Uterus (tissue), 4 donors: Measurements from ENCODE around the gene OGFR. TPM values are rescaled to one million over a fixed set of nuclear protein-coding genes. Genes with fewer than 3 reads are reported as not detected.

Experiments used
- DNase-seq, 2 donors: peaks; one replicate each; pipeline ENCODE4 v3.0.0-alpha.2; 2019 to 2020
- H3K27ac ChIP-seq, 2 donors: fragments of 200-600 bp; sonication (generic); 1 replicate in 1 of 2; 2 replicates in 1 of 2; pipeline ENCODE4 v1.5.1; 2016 to 2018
- H3K27me3 ChIP-seq, 2 donors: fragments of 200-600 bp; sonication (generic); one replicate each; pipeline ENCODE4 v1.5.1; 2018 to 2019; ENCODE audit warnings: control low read depth in 1 of 2
- H3K36me3 ChIP-seq, 2 donors: fragments of 200-600 bp; sonication (generic); one replicate each; pipeline ENCODE4 v1.5.1; 2019; ENCODE audit warnings: control low read depth in 1 of 2
- H3K4me1 ChIP-seq, 2 donors: fragments of 200-600 bp; sonication (generic); one replicate each; pipeline ENCODE4 v1.5.1; 2018 to 2019; ENCODE audit warnings: control low read depth in 1 of 2
- H3K4me3 ChIP-seq, 2 donors: fragments of 200-600 bp; sonication (generic); 1 replicate in 1 of 2; 2 replicates in 1 of 2; pipeline ENCODE4 v1.5.1; 2018 to 2019; ENCODE audit warnings: mild to moderate bottlenecking in 1 of 2
- H3K9me3 ChIP-seq, 2 donors: fragments of 200-600 bp; sonication (generic); one replicate each; pipeline ENCODE4 v1.5.1; 2019; ENCODE audit warnings: control low read depth in 1 of 2
- POLR2A ChIP-seq, 2 donors: fragments of 450-650 bp; IDR thresholded peaks; one replicate each; pipeline ENCODE4 v1.6.1; 2016; ENCODE audit warnings: antibody characterized with exemption in 2 of 2, mild to moderate bottlenecking in 1 of 2, moderate library complexity in 1 of 2
- intact Hi-C: fragments of 100-400 bp; cut with DNase I; formaldehyde crosslinking; loops from one replicate; pipeline ENCODE4 v1.15.1; 2023; ENCODE audit warnings: low total_unique reads
- total RNA-seq, 4 donors: library from RNA; depleted of rRNA in 3 of 4; stranded (reverse); fragments of >200 nt in 3 of 4; gene quantifications; one replicate each; pipeline versions ENCODE4 v1.1.0 to v1.2.4, GENCODE V29; 2014 to 2023
- TF ChIP-seq, protein P1 (sequence below), 4 experiments: fragments of 200-600 bp in 2 of 4; fragments of 450-650 bp in 2 of 4; sonication (generic) in 2 of 4; IDR thresholded peaks; one replicate each; pipeline ENCODE4 v1.5.1; 2016 to 2019; ENCODE audit warnings: antibody characterized with exemption in 4 of 4, mild to moderate bottlenecking in 2 of 4, moderate library complexity in 1 of 4
- donor health status: DM: yes; HTN: yes; CAD: no.

Gene OGFR
- total RNA-seq, 4 donors from 2014 or later: 16.5 to 48.7 (median 31.2) TPM

DNA sequence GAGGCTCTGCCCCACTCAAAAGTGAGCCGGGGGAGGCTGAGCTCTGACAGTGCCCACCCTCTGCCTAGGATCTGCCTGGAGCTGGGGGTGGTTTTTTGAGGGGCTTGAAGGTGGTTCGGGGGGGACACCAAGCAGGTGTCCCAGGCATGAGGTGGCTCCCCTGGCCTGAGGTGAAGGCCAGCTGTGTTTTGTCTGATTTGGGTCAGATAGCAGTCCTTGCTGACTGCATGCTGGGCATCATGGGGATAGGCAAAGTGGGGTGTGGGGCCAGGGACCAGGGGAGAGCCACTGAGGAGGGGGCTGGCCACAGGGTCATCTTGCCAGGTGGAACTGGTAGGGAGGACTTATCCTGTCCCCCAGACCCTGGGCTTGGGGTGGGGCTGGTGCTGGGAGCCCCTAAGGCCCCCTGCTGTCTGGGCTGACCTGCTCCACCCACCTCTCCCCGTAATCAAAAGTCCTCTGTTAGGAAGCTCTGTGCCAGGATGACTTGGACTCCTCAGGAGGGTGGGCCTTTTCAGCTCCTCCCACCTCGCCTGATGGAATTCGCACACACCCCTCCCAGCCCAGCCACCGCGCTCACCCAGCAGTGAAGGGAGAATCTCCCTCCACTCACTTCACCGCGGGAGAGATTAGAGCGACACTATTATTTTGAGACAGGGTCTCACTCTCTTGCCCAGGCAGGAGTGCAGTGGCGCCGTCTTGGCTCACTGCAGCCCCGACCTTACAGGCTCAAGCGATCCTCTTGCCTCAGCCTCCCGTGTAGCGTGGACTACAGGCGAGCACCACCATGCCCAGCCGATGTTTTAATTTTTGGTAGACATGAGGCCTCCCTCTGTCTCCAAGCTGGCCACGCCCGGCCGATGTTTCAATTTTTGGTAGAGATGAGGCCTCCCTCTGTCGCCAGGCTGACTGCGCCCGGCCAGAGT, 10.7 kb downstream of the OGFR start:
- Histone ChIP-seq H3K36me3 (no peaks in the 10 kb centered on the region), H3K4me3 (no peak overlapping the region), H3K4me1 (peaks cover 0 to 38% of the 10 kb centered on the region in 2 donors), H3K27ac (no peak overlapping the region), H3K9me3 (no peaks in the 10 kb centered on the region), H3K27me3 (peaks cover 11 to 22% of the 10 kb centered on the region in 2 donors)
- intact Hi-C loops: no loop called here
- no peak for TF ChIP-seq POLR2A (IDR thresholded peaks at IDR 0.05)
- TF ChIP-seq, protein P1, sequence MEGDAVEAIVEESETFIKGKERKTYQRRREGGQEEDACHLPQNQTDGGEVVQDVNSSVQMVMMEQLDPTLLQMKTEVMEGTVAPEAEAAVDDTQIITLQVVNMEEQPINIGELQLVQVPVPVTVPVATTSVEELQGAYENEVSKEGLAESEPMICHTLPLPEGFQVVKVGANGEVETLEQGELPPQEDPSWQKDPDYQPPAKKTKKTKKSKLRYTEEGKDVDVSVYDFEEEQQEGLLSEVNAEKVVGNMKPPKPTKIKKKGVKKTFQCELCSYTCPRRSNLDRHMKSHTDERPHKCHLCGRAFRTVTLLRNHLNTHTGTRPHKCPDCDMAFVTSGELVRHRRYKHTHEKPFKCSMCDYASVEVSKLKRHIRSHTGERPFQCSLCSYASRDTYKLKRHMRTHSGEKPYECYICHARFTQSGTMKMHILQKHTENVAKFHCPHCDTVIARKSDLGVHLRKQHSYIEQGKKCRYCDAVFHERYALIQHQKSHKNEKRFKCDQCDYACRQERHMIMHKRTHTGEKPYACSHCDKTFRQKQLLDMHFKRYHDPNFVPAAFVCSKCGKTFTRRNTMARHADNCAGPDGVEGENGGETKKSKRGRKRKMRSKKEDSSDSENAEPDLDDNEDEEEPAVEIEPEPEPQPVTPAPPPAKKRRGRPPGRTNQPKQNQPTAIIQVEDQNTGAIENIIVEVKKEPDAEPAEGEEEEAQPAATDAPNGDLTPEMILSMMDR (IDR thresholded peaks at IDR 0.05): no peak
- no peak for DNase-seq

DNA sequence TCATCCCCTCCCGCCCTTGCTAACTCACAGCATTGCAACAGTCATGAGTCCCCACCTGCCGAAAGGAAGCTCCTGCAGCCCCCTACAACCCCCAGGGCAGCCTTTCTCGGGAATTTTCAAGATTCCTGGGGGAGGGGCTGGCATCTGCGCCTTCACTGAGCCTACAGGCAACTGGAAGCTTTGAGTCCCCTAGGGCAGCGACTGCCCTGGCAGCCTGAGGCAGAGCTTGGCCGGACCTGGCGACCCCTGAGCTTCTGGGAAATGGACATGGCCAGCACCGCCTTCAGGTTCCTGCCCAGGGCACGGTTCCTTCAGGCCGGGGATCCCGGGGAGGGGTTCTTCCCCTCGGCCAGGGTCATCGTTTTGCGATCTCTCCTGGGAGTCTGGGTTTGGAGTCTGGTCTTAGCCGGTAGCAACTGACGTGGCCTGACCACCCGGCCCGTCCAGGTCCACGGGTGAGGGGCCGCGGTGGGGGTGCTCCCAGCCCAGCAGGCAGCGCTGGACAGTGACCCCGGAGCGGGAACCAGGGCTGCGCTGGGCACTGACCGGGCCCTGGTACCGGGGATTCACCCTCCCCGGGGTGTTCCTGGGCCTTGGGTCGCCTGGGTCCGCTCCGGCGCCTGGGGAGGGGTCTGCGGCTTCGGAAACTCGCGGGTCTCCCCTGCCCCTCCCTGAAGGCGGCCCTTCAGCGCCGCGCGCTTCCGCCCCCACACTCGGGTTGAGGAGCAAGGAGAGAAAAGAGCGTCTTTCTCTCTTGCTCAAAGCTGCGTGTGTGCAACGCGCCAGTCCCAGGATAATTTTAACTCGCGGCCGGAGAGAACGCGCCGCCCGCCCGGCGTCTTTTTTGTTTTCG, 11.6 kb downstream of the OGFR start:
- H3K4me1 ChIP-seq: peaks cover 0 to 38% of the 10 kb centered on the region in 2 donors
- H3K9me3 ChIP-seq: no peaks in the 10 kb centered on the region
- no peak for DNase-seq
- H3K4me3 ChIP-seq: peak overlapping the region; percentile 8 to 17
- intact Hi-C loops: no loop called here
- no peak overlapping the region for H3K27ac ChIP-seq
- no peaks in the 10 kb centered on the region for H3K36me3 ChIP-seq
- H3K27me3 ChIP-seq: peaks cover 11 to 22% of the 10 kb centered on the region in 2 donors
- TF ChIP-seq POLR2A (IDR thresholded peaks at IDR 0.05): no peak
- TF ChIP-seq, protein P1 (IDR thresholded peaks at IDR 0.05): no peak

DNA sequence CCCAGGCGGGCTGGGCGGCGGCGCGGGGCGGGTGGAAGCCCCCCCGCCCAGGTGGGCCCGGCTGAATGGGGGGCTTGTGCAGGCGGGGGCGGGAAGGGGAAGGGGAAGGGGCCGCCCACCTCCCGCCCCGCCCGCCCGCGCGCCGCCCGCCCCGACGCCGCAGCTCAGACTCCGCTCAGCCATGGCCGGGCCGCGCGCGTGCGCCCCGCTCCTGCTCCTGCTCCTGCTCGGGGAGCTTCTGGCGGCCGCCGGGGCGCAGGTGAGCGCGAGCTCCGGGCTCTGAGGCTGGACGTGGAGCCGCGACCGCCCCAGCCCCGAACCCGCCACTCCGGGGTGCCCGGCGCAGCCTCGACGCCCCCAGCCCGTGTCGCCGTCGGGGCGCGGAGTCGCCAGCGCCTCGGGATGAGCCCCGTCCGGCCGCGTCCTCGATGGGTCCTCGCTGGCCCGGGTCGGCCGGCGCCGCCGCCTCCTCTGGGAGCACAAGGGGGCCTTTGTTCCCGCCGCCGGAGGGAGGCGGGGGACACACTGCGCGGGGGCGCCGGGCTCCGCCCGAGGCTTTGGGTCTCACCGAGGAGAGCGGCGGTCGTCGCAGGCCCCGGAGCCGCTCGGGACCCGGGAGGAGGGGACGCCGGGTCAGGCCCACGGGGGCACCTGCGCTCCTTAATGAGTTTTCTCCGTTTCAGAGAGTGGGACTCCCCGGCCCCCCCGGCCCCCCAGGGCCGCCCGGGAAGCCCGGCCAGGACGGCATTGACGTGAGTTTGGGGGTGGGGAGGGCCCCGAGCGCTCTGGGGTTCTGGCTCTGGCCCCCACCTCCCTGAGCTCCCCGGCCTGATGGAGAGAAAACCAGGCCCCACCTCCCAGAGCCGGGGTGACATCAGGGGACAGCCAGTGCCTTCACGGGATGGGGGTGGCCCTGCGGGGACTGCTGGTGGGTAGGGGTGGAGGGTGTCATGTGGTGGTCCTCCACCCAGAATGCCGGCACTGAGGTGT, 12.5 kb downstream of the OGFR start, which contains the start of gene COL9A3:
TSS of gene COL9A3 (plus strand) at position 167 of the 990 bp plus-strand sequence. CDS start at position 182, 15 bp downstream.
- Histone ChIP-seq H3K27me3 (peaks cover 11 to 22% of the 10 kb centered on the region in 2 donors), H3K9me3 (no peaks in the 10 kb centered on the region), H3K36me3 (no peaks in the 10 kb centered on the region), H3K27ac (no peak within 1 kb of the TSS), H3K4me1 (peaks cover 0 to 38% of the 10 kb centered on the region in 2 donors), H3K4me3 (peak within 1 kb of the TSS; percentile 8 to 17)
- DNase-seq: no peak
- no peak for TF ChIP-seq POLR2A (IDR thresholded peaks at IDR 0.05)
- TF ChIP-seq, protein P1 (IDR thresholded peaks at IDR 0.05): no peak
- intact Hi-C loops: no loop called here

DNA sequence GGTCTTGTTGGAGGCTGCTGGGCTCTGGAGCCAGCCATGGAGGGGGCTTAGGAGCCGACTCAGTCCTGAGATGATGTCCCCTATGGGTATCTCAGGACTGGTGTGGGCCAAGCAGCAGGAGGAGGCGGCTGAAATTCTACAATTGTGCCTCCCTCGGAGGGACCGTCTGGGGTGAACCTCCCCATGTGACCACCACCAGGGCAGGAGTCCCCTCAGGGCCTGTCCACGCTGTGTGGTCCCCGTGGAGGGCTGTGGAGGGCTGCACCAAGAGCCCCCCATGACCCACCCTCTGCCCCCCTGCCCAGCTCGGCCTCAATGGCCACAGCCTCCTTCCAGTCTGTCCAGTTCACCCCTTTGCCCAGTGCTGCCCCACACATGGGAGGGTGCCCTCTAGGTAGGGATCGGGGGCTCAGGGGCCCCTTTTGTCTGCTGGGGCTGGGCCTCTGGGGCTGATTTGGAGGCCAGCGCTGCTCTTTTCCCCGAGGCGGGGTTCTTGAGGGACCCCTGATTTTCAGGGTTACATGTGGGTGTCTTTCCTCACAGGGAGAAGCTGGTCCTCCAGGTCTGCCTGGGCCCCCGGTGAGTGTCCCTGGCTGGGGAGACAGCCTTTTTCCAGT, 13.4 kb downstream of the OGFR start:
- H3K27ac ChIP-seq: no peak overlapping the region
- TF ChIP-seq, protein P1 (IDR thresholded peaks at IDR 0.05): no peak
- no peak for TF ChIP-seq POLR2A (IDR thresholded peaks at IDR 0.05)
- H3K9me3 ChIP-seq: no peaks in the 10 kb centered on the region
- no peaks in the 10 kb centered on the region for H3K36me3 ChIP-seq
- peaks cover 0 to 38% of the 10 kb centered on the region in 2 donors for H3K4me1 ChIP-seq
- H3K27me3 ChIP-seq: peaks cover 11 to 22% of the 10 kb centered on the region in 2 donors
- intact Hi-C loops: no loop called here
- no peak overlapping the region for H3K4me3 ChIP-seq
- DNase-seq: no peak
